Astrocyte (in vitro differentiated cells and primary cell): Measurements from ENCODE around the gene CHST15.

Experiments
- CTCF ChIP-seq: IDR thresholded peaks from 2 replicates; pipeline ENCODE4 v1.5.1; 2011; ENCODE audit warnings: low read depth, mild to moderate bottlenecking, inconsistent platforms, low read length, moderate library complexity; ENCODE audit not compliant: insufficient read depth
- EZH2 ChIP-seq: IDR thresholded peaks from 2 replicates; pipeline ENCODE4 v1.6.1; 2012; ENCODE audit warnings: mild to moderate bottlenecking, low read length, inconsistent platforms; ENCODE audit not compliant: insufficient read depth

- TF ChIP-seq EZH2 (no peak), CTCF (no peak)
Observed at GRCh38 chr10:124014416-124015154, 78.8 kb downstream of the CHST15 start.
